ENCODE measurements around the gene ACP2. TPM values are rescaled to one million over a fixed set of nuclear protein-coding genes. Genes with fewer than 3 reads are reported as not detected.

ACP2 gene
- total RNA-seq, 1 donor from 2014 or later, result 24.3 TPM

DNA sequence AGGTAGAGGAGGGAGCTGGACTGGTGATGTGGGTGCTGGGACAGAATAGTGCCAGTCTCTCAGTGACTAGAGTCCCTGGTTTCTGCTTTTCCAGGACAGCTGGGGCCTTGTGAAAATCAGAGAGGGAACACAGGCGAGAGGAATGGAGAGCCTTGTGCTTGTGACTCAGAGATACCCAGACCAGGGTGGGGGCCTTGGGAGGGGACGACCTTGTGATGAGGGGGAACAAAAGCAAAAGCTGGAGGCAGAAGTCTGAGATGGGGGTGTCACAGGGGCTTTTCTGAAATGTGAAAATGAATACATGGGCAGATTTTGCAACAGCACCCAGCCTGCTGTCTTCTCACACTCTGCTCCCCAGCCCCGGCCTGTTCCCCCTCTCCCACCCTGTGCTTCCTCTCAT, 5.8 kb upstream of the ACP2 start:
- Histone ChIP-seq H3K4me1 (peaks cover 31% of the 10 kb centered on the region), H3K4me3 (no peak overlapping the region), H3K4me2 (no peak overlapping the region), H3K27me3 (no peaks in the 10 kb centered on the region), H3K27ac (no peak overlapping the region), H3K9ac (no peak overlapping the region), H3K79me2 (ENCODE audit: low read depth) (peaks cover 8% of the 10 kb centered on the region), H3K9me3 (ENCODE audit: low read depth) (no peaks in the 10 kb centered on the region), H4K20me1 (ENCODE audit: low read depth) (no peaks in the 10 kb centered on the region), H3K36me3 (no peaks in the 10 kb centered on the region), H3F3A (ENCODE audit: low read depth) (peaks cover 25% of the 10 kb centered on the region), H2AFZ (replicated peaks) (no peak overlapping the region)
- Mint-ChIP-seq H3K4me3 (no peak overlapping the region), H3K9me3 (no peaks in the 10 kb centered on the region), H3K27me3 (ENCODE audit: insufficient read depth, low read depth) (peaks cover 2% of the 10 kb centered on the region), H3K36me3 (peaks cover 3% of the 10 kb centered on the region), H3K4me1 (peaks cover 20% of the 10 kb centered on the region), H3K27ac (peak overlapping the region; percentile 24)
- no peak for DNase-seq (ENCODE audit: low spot score)
- TF ChIP-seq EZH2phosphoT487 (IDR thresholded peaks at IDR 0.05) (no peak), EZH2 (IDR thresholded peaks at IDR 0.05) (no peak), CTCF (IDR thresholded peaks at IDR 0.05) (no peak)

DNA sequence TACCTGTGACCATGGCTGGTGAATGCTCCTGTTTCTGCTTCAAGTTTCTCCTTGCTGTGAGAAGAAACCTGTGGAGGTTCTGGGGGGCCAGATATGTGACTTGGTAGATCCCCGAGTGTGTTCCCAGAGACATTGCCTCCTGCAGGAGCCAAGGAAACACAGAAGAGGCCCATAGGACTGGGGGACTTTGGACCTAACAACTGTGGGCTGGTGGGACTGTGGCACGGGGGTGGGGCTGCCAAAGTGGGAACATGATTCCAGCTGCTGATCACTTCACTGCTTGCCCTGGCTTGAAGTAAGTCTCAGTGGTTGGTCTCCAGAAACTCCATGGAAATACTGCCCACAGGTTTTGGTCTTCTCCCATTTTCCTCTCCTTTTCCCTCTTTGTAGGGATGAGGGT, 5.0 kb upstream of the ACP2 start:
- Histone ChIP-seq H3F3A (ENCODE audit: low read depth) (peaks cover 17% of the 10 kb centered on the region), H3K36me3 (no peaks in the 10 kb centered on the region), H3K27me3 (no peaks in the 10 kb centered on the region), H3K9ac (no peak overlapping the region), H3K4me2 (no peak overlapping the region), H3K27ac (no peak overlapping the region), H2AFZ (replicated peaks) (no peak overlapping the region), H3K4me1 (peaks cover 27% of the 10 kb centered on the region), H3K79me2 (ENCODE audit: low read depth) (peaks cover 12% of the 10 kb centered on the region), H3K9me3 (ENCODE audit: low read depth) (no peaks in the 10 kb centered on the region), H4K20me1 (ENCODE audit: low read depth) (no peaks in the 10 kb centered on the region), H3K4me3 (no peak overlapping the region)
- Mint-ChIP-seq H3K4me3 (no peak overlapping the region), H3K4me1 (peaks cover 18% of the 10 kb centered on the region), H3K36me3 (peaks cover 3% of the 10 kb centered on the region), H3K27ac (peak overlapping the region; percentile 29), H3K9me3 (no peaks in the 10 kb centered on the region), H3K27me3 (ENCODE audit: insufficient read depth, low read depth) (peaks cover 2% of the 10 kb centered on the region)
- no peak for TF ChIP-seq CTCF (IDR thresholded peaks at IDR 0.05)
- no peak for DNase-seq (ENCODE audit: low spot score)

GRCh38 chr11:47251751-47252150, 3.1 kb upstream of the ACP2 start:
- Histone ChIP-seq H3K79me2 (ENCODE audit: low read depth) (peaks cover 19% of the 10 kb centered on the region), H3K9ac (no peak overlapping the region), H4K20me1 (ENCODE audit: low read depth) (no peaks in the 10 kb centered on the region), H3K4me2 (no peak overlapping the region), H2AFZ (replicated peaks) (no peak overlapping the region), H3K27ac (no peak overlapping the region), H3F3A (ENCODE audit: low read depth) (peaks cover under 1% of the 10 kb centered on the region), H3K36me3 (no peaks in the 10 kb centered on the region), H3K4me3 (no peak overlapping the region), H3K4me1 (peaks cover 12% of the 10 kb centered on the region), H3K27me3 (no peaks in the 10 kb centered on the region), H3K9me3 (ENCODE audit: low read depth) (no peaks in the 10 kb centered on the region)
- Mint-ChIP-seq H3K4me1 (peaks cover 16% of the 10 kb centered on the region), H3K9me3 (no peaks in the 10 kb centered on the region), H3K36me3 (peaks cover 3% of the 10 kb centered on the region), H3K27ac (no peak overlapping the region), H3K4me3 (no peak overlapping the region), H3K27me3 (ENCODE audit: insufficient read depth, low read depth) (peaks cover 6% of the 10 kb centered on the region)
- TF ChIP-seq CTCF (IDR thresholded peaks at IDR 0.05) (no peak), EZH2 (IDR thresholded peaks at IDR 0.05) (no peak), EZH2phosphoT487 (IDR thresholded peaks at IDR 0.05) (no peak)
- no peak for DNase-seq (ENCODE audit: low spot score)

- peak overlapping the region; percentile 77 for H3K9ac ChIP-seq
- no peaks in the 10 kb centered on the region for H3K27me3 ChIP-seq
- H3K27ac ChIP-seq, result peak overlapping the region; percentile 95
- H3K9me3 ChIP-seq (ENCODE audit: low read depth), result no peaks in the 10 kb centered on the region
- peaks cover 7% of the 10 kb centered on the region for H3K4me1 ChIP-seq
- peak overlapping the region; percentile 84 for H3K4me3 ChIP-seq
- H3F3A ChIP-seq (ENCODE audit: low read depth), result no peaks in the 10 kb centered on the region
- DNase-seq (ENCODE audit: low spot score), result no peak
- H4K20me1 ChIP-seq (ENCODE audit: low read depth), result no peaks in the 10 kb centered on the region
- no peak for TF ChIP-seq EZH2 (IDR thresholded peaks at IDR 0.05)
- no peak for TF ChIP-seq CTCF (IDR thresholded peaks at IDR 0.05)
- TF ChIP-seq EZH2phosphoT487 (IDR thresholded peaks at IDR 0.05), result no peak
- peak overlapping the region; percentile 90 for H2AFZ ChIP-seq (replicated peaks)
- Mint-ChIP-seq H3K36me3 (peaks cover 4% of the 10 kb centered on the region), H3K4me3 (peak overlapping the region; percentile 100), H3K9me3 (no peaks in the 10 kb centered on the region), H3K4me1 (peaks cover 16% of the 10 kb centered on the region), H3K27ac (peak overlapping the region; percentile 100), H3K27me3 (ENCODE audit: insufficient read depth, low read depth) (peaks cover 6% of the 10 kb centered on the region)
- peak overlapping the region; percentile 86 for H3K4me2 ChIP-seq
- H3K36me3 ChIP-seq, result no peaks in the 10 kb centered on the region
- H3K79me2 ChIP-seq (ENCODE audit: low read depth), result peaks cover 19% of the 10 kb centered on the region
Observed at GRCh38 chr11:47249378-47249715, 733 bp upstream of the ACP2 start.
